Cardiac atrium fibroblast (primary cell): Measurements from ENCODE around the gene MMP24. TPM values are rescaled to one million over a fixed set of nuclear protein-coding genes. Genes with fewer than 3 reads are reported as not detected.

Experiments used
- total RNA-seq: library from RNA; depleted of rRNA; stranded (reverse); fragments of >200 nt; gene quantifications from 2 replicates; pipeline ENCODE4 v1.2.3, GENCODE V29; 2015

The MMP24 gene
- total RNA-seq = 0.16 and 0.18 TPM in 2 replicates

GRCh38 chr20:35226126-35226883 lies at the start of gene MMP24:
Gene MMP24, plus strand, starts transcription at chr20:35226690. Its CDS starts 49 bp downstream, at chr20:35226739.

GRCh38 chr20:35277531-35278395 lies 51.3 kb downstream of the MMP24 start, which contains the start of gene MMP24OS:
Gene MMP24OS, minus strand, starts transcription at chr20:35278122. Its CDS starts 193 bp downstream, at chr20:35277929.

GRCh38 chr20:35284267-35284991 lies 57.9 kb downstream of the MMP24 start, which contains the start of gene EIF6:
Gene EIF6, minus strand, starts transcription at chr20:35284772. Its CDS starts 285 bp downstream, at chr20:35284487.

GRCh38 chr20:35291654-35292503 lies 65.4 kb downstream of the MMP24 start, which contains the start of gene FAM83C:
Gene FAM83C, minus strand, starts transcription at chr20:35292425. Its CDS starts 121 bp downstream, at chr20:35292304.

Other genes with a start within 250 kb of the MMP24 start
- 81.2 and 83.3 TPM in 2 replicates for gene TRPC4AP, start 133.9 kb upstream of the MMP24 start, total RNA-seq
- 25.8 and 28.7 TPM in 2 replicates for gene EDEM2, start 79.4 kb upstream of the MMP24 start, total RNA-seq
- gene PROCR, start 54.6 kb upstream of the MMP24 start, total RNA-seq = 15.2 and 20.3 TPM in 2 replicates
- 32.6 and 36.6 TPM in 2 replicates for gene MMP24OS, start 51.4 kb downstream of the MMP24 start, total RNA-seq
- 161 and 185 TPM in 2 replicates for gene EIF6, start 58.1 kb downstream of the MMP24 start, total RNA-seq
- gene FAM83C, start 65.7 kb downstream of the MMP24 start, total RNA-seq = not detected in 2 replicates
- 20.4 and 33.0 TPM in 2 replicates for gene UQCC1, start 185.3 kb downstream of the MMP24 start, total RNA-seq
- gene GDF5, start 211.5 kb downstream of the MMP24 start, total RNA-seq = 37.4 and 41.8 TPM in 2 replicates
- 14.4 and 25.8 TPM in 2 replicates for gene CEP250, start 228.9 kb downstream of the MMP24 start, total RNA-seq